DOHH2 (cell line): ENCODE data around the gene HPX.

ENCODE experiments used
- H3F3A ChIP-seq: fragments of 200-600 bp; sonication (generic), shearing (Covaris generic); 2 replicates; pipeline ENCODE4 v1.6.0; 2016; ENCODE audit warnings: antibody characterized with exemption, mild to moderate bottlenecking; ENCODE audit not compliant: control insufficient read depth, insufficient read depth
- H3K27ac ChIP-seq: fragments of 200-600 bp; sonication (generic); 2 replicates; pipeline ENCODE4 v1.5.1; 2014; ENCODE audit warnings: low read depth, mild to moderate bottlenecking, low read length, moderate library complexity
- H3K27me3 ChIP-seq: fragments of 200-600 bp; sonication (generic); 2 replicates; pipeline ENCODE4 v1.6.1; 2014; ENCODE audit warnings: mild to moderate bottlenecking, low read length, mixed read lengths; ENCODE audit not compliant: control insufficient read depth
- H3K36me3 ChIP-seq: fragments of 200-600 bp; sonication (generic); 2 replicates; pipeline ENCODE4 v1.6.1; 2014; ENCODE audit warnings: mild to moderate bottlenecking, low read length, moderate library complexity, mixed read lengths; ENCODE audit not compliant: control insufficient read depth
- H3K4me1 ChIP-seq: fragments of 200-600 bp; sonication (generic); 2 replicates; pipeline ENCODE4 v1.6.1; 2014; ENCODE audit warnings: mild to moderate bottlenecking, low read length, mixed read lengths; ENCODE audit not compliant: control insufficient read depth
- H3K4me2 ChIP-seq: fragments of 200-600 bp; sonication (generic); 2 replicates; pipeline ENCODE4 v1.6.0; 2014; ENCODE audit warnings: mild to moderate bottlenecking, low read length, moderate library complexity
- H3K4me3 ChIP-seq: fragments of 200-600 bp; sonication (generic); 2 replicates; pipeline ENCODE4 v1.5.1; 2014; ENCODE audit warnings: mild to moderate bottlenecking, low read length, mixed read lengths
- H3K79me2 ChIP-seq: fragments of 200-600 bp; sonication (generic); 2 replicates; pipeline ENCODE4 v1.6.1; 2014; ENCODE audit warnings: mild to moderate bottlenecking, low read length, mixed read lengths; ENCODE audit not compliant: control insufficient read depth
- H3K9me2 ChIP-seq: fragments of 200-600 bp; sonication (generic); replicated peaks from 2 replicates; pipeline ENCODE4 v1.6.1; 2014; ENCODE audit warnings: mild to moderate bottlenecking, low read length, mixed read lengths; ENCODE audit not compliant: control insufficient read depth
- H3K9me3 ChIP-seq: fragments of 200-600 bp; sonication (generic); 2 replicates; pipeline ENCODE4 v1.6.1; 2014; ENCODE audit warnings: antibody characterized with exemption, low read length, mixed read lengths; ENCODE audit not compliant: control insufficient read depth, insufficient read depth
- H4K20me1 ChIP-seq: fragments of 200-600 bp; sonication (generic); 2 replicates; pipeline ENCODE4 v1.6.0; 2014; ENCODE audit warnings: low read depth, mild to moderate bottlenecking, antibody characterized with exemption, low read length, moderate library complexity; ENCODE audit not compliant: control insufficient read depth, insufficient read depth
- EZH2phosphoT487 ChIP-seq: fragments of 200-600 bp; sonication (generic); IDR thresholded peaks from 2 replicates; pipeline ENCODE4 v1.6.1; 2017; ENCODE audit warnings: borderline replicate concordance, mild to moderate bottlenecking, antibody characterized with exemption, low read length, moderate library complexity, mixed read lengths
- TF ChIP-seq, protein P1 (sequence below): fragments of 200-600 bp; sonication (generic); IDR thresholded peaks from one replicate; pipeline ENCODE4 v1.5.1; 2014; ENCODE audit warnings: antibody characterized with exemption, mild to moderate bottlenecking, low read depth, low read length; ENCODE audit not compliant: poor library complexity, severe bottlenecking

Gene HPX

DNA sequence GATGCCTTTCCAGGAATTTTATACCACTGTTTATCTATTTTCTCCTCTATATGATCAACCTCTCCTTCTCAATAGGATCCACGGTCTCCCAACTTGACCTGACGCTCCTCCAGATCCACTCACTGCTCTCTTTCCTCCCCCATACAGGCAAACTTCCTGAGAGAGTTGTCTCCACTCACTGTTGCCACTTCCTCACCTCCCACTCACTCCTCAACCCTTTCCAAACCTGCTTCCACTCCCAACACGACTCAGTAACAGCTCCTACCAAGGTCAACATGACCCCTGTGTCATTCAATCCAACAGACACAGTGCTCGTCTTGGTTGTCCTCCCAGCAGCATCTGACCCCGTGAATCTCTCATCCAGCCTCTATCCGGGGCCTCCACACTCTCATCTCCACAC, 25.0 kb downstream of the HPX start:
- Histone ChIP-seq H3K4me1 (peaks cover 8% of the 10 kb centered on the region), H3F3A (0 out of 2 replicates have a peak, but pooled peaks cover 3% of the 10 kb centered on the region), H3K9me3 (no peaks in the 10 kb centered on the region), H3K36me3 (no peaks in the 10 kb centered on the region), H3K27ac (no peak overlapping the region), H4K20me1 (no peaks in the 10 kb centered on the region), H3K4me3 (no peak overlapping the region), H3K27me3 (peaks cover 56% of the 10 kb centered on the region), H3K79me2 (no peaks in the 10 kb centered on the region), H3K9me2 (no peaks in the 10 kb centered on the region), H3K4me2 (no peak overlapping the region)
- no peak for TF ChIP-seq EZH2phosphoT487
- TF ChIP-seq, protein P1, sequence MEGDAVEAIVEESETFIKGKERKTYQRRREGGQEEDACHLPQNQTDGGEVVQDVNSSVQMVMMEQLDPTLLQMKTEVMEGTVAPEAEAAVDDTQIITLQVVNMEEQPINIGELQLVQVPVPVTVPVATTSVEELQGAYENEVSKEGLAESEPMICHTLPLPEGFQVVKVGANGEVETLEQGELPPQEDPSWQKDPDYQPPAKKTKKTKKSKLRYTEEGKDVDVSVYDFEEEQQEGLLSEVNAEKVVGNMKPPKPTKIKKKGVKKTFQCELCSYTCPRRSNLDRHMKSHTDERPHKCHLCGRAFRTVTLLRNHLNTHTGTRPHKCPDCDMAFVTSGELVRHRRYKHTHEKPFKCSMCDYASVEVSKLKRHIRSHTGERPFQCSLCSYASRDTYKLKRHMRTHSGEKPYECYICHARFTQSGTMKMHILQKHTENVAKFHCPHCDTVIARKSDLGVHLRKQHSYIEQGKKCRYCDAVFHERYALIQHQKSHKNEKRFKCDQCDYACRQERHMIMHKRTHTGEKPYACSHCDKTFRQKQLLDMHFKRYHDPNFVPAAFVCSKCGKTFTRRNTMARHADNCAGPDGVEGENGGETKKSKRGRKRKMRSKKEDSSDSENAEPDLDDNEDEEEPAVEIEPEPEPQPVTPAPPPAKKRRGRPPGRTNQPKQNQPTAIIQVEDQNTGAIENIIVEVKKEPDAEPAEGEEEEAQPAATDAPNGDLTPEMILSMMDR: no peak

- H3K4me3 ChIP-seq: no peak overlapping the region
- no peak for TF ChIP-seq EZH2phosphoT487
- TF ChIP-seq, protein P1: no peak
- no peaks in the 10 kb centered on the region for H3K9me2 ChIP-seq
- peaks cover 8% of the 10 kb centered on the region for H3K4me1 ChIP-seq
- no peak overlapping the region for H3K27ac ChIP-seq
- no peaks in the 10 kb centered on the region for H3K79me2 ChIP-seq
- no peaks in the 10 kb centered on the region for H4K20me1 ChIP-seq
- peaks cover 47% of the 10 kb centered on the region for H3K27me3 ChIP-seq
- no peaks in the 10 kb centered on the region for H3K36me3 ChIP-seq
- no peak overlapping the region for H3K4me2 ChIP-seq
- H3K9me3 ChIP-seq: no peaks in the 10 kb centered on the region
- H3F3A ChIP-seq: 0 out of 2 replicates have a peak, but pooled peaks cover 3% of the 10 kb centered on the region
Observed at GRCh38 chr11:6414874-6415328, 25.9 kb downstream of the HPX start.

DNA sequence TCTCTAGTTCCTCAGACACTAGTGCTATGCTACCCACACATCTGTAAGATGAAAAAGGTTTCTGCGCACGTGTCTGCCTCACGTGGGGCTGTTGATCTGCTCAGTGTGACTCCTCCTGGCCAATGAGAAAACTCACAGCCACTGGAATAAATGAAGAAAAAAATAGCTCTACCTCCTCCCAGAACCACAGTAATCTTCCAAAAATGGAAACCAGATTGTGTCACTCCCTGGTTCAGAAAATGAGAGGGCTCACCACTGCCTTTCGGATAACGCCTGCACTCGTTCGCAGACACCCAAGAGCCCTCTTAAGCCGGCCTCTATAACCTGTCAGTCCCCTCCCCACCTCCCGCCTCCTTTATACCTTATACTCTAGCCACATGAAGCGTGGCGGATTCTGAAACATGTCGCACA, 27.0 kb downstream of the HPX start:
- TF ChIP-seq, protein P1: no peak
- no peak for TF ChIP-seq EZH2phosphoT487
- no peaks in the 10 kb centered on the region for H3K9me3 ChIP-seq
- no peak overlapping the region for H3K27ac ChIP-seq
- no peaks in the 10 kb centered on the region for H3K9me2 ChIP-seq
- H3K4me2 ChIP-seq: no peak overlapping the region
- H4K20me1 ChIP-seq: no peaks in the 10 kb centered on the region
- no peak overlapping the region for H3K4me3 ChIP-seq
- H3K27me3 ChIP-seq: peaks cover 37% of the 10 kb centered on the region
- no peaks in the 10 kb centered on the region for H3K36me3 ChIP-seq
- peaks cover 3% of the 10 kb centered on the region; the same call in 1 of the 2 replicates for H3K4me1 ChIP-seq
- 0 out of 2 replicates have a peak, but pooled peaks cover 3% of the 10 kb centered on the region for H3F3A ChIP-seq
- H3K79me2 ChIP-seq: no peaks in the 10 kb centered on the region
